NCI-H446 treated with DMSO at 0.1 percent for 48 hours (cell line): ENCODE data around the gene SLC6A2.

ENCODE experiments used
- DNase-seq: peaks from one replicate; lab custom pipeline; 2025; lab: John Stamatoyannopoulos, UW

SLC6A2 gene

DNA sequence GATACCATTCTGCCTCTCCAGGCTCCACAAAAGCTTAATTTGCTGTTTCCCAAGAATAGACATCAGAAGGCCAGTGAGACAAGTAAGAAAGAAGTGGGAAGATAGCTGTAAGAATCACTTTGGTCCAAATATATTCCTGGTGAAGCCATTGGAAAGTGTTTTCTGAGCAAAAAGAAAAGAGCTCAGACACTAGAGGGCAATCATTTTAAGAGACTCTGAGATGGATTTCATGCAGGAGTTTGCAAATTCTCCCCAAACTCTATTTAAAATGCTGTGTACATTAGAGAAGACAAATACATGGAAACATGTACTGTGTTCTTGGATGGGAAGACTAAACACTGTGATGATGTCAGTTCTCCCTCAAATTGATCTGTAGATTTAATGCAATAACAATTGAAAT lies 8.0 kb upstream of the SLC6A2 start:
- no peak for DNase-seq

DNA sequence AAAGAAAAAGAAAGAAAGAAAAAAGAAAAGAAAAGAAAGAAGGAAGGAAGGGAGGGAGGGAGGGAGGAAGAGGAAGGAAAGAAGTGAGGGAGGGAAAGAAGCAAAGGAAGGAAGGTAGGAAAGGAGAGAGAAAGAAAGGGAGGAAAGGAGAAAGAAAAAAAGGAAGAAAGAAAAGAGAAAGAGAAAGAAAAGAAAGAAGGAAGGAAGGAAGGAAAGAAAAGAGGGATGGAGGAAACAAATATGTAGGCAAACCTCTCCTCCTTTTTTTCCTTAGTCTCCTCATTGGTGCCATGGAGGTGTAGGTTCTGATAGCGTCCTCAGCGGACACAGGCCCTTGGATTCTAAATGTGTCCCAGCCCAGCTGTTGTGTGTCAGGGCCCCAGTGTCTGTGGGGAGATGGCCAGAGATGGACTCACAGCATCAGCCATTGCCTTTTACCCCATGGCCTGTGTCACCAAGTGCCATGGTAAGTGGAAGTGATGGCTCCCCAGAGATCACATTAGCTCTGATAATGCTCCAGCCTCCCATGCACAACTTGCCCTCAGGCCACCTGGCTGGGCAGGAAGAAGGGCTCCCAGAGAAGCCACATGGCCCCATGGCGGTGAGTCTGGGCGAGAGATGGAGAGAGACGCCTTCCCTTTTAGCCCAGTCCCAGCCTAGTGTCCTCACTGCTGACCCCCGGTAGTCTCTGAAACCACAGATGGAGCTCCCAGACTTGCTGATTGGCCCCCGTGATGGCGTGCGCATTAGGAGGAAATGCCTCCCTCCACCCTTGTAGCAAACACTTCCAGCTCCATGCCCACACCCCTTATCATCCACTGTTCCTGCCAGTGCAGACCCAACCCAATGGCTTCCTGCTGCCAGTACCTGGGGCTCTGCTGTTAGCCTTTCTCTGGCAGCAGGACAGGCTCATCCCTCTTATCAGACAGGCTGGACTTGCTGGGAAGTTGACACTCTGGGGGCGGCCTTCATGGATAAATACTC lies 3.7 kb upstream of the SLC6A2 start:
- no peak for DNase-seq

DNA sequence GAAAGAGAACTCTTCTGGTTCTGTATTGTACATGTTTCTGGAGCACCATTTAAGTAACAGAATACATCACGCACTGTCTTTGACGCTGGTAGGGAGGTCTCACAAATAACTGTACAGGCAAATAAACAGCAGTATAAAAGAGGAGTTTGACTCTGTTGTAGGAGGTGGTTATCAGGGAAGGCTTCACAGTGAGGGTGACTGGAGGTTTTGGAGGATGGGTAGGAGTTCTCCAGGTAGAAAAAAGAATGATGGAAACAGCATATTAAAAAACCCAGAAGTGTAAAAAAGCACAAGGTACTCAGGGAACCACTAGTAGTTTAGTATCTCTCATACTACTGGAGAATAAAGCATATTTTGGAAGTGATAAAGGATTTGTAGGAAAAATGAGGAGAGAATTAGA lies 2.7 kb upstream of the SLC6A2 start:
- no peak for DNase-seq

DNA sequence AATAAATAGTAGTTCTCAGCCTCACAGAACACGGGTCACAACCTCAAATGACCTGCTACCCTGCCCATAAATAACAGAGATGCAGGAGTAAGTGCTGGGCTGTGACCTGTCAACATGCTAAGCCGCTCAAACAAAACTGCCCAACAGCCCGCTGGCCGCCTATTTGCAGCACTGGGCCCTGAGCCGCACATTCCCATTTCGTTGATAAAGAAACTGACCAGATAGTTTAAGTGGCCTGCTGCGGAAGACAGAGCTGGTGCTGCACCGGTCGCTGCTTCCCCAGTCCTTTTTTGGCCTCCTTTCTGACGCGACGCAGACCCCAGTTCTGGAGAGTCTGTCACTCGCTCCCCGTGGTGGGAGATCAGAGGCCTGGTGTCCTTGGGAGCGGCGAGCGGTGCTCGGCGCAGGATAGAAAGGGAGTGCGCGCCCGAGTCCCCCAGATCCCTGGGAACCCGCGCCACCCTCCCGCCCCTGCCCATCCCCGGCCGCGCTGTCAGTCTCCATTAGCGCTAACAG lies 349 bp upstream of the SLC6A2 start:
- no peak for DNase-seq

DNA sequence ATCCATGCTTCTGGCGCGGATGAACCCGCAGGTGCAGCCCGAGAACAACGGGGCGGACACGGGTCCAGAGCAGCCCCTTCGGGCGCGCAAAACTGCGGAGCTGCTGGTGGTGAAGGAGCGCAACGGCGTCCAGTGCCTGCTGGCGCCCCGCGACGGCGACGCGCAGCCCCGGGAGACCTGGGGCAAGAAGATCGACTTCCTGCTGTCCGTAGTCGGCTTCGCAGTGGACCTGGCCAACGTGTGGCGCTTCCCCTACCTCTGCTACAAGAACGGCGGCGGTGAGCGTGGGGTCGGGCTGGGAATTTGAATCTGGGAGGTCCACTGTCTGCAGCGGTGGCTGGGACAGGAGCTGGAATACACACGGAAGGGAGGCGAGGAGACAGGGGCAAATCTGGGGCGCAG lies 904 bp downstream of the SLC6A2 start:
- DNase-seq, result no peak

DNA sequence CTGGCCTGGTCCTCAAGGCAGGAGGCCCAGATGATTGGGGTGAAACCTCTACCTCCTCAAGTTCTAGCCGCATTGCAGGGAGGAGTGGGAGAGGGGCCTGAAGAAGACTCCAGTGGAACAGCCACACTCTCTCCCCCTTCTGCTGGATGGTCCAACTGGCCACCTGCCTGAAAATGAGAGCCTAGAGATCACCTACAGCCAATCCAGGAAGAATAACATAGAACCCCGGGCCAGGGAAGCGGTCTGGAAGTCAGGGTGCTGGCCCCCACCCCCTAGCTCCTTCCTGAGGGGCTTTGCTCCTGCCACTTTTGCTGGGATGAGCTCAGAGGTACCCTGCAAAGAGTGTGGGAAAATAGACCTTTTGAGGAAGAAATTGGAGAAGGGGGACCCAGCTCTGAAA lies 1.8 kb downstream of the SLC6A2 start:
- no peak for DNase-seq

DNA sequence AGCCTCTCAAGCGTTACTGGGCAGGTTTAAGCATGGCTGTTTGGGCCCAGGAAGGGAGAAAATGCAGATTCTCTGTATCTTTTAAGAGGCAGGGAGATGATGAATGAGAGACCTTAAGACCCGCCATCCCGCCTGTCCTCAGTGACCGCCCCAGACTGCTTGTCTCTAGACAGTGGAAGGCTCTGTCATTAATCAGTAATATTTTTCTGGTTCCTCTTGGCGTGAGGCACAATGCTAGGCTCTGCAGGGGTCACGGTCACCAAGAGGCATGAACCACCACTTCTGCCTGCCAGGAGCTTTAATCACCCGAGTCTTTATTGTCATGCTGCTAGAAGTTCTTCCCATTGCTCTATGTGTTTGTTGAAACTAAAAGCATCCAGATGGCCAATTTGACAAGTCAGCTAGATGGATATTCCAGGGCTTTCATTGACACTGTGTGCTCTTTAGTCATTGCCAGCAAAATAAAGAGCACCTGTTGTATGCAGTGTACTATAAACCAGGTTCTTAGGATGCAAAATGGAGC lies 3.2 kb downstream of the SLC6A2 start:
- no peak for DNase-seq

DNA sequence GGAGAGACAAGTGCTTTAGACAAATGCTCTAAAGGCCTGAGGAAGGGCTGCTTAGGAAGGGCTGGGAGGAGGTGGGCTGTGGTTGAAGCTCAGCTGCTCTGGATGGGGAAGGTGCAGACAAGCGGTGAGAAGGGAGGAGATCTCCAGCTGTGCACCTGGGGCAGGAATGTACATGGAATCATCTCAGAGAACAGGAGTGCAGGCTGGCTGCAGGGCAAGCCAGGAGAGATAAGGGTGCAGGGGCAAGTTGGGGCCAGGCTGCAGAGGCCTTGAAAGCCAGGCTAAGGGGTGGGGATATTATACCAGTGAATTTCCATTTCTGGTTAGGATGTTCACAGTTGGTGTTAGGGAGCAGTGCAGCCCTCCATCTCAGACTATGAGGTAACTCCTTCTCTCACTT lies 4.2 kb downstream of the SLC6A2 start:
- no peak for DNase-seq

DNA sequence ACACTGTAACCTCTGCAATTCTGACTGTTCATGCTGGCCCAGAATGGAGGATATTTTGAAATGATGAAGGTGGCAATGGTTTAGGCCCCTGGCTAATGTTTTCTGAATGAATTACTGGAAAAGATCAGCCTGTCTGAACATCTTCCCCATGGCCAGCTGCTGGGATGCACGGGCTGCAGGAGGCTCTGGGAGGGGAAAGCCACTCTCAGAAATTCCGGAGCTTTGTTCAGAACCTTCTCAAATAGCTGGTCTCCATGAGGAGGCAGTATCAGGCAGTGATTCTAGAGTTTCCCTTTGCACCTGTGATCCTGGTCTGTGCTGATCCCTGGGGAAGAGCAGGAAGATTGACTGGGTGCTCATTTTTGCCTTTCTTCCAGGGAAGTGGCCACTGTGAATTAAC lies 5.0 kb downstream of the SLC6A2 start:
- no peak for DNase-seq

DNA sequence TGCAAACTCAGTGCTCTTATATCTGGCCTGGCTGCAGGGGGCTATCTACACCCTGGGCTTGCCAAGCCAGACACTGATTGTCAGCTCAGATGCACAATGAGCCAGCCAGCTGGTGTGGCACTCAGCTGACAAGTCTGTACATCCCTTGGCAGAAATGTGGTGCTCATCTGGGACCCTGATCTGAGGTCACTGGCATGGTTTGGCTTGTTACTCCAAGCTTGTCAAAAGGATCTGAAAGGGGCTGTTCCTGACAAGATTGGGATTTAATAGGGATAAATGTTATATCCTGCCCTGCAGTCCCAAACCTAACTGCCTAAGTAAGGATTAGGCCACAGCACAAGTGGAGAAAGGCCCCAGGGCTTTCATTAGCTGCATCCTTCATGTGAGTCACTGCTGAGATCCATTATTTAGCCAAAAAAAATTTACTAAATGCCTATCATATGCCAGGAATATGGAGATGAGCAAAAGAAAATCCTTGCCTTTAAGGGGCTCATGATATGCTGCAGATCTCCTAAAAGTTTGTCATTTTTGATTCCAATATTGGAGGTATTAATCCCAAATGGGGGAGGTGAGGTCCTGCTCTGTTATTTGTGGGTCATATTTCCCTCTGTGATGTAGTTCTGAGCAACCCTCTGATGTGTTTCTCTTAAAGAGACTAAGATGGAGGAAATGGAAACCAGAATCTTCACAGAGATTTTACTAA lies 6.3 kb downstream of the SLC6A2 start:
- DNase-seq, result no peak

DNA sequence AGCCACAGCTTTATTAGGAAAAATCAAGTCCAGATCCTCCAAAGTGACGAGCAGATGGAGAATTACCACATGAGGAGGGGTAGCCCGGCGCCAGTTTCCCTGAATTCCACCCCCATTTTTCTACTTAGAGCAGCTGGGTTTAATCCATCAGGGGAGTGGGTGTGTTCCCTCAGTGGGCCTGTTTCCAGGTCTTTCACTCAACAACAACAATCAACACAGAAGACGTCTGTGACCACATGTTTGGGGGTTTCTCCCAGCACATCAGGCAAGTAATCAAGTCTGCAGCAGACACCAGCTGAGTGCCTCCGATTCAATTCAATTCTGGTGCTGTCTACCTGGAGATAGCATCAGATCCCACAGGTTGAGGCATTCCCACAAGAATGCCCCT lies 6.8 kb downstream of the SLC6A2 start:
- DNase-seq, result no peak

DNA sequence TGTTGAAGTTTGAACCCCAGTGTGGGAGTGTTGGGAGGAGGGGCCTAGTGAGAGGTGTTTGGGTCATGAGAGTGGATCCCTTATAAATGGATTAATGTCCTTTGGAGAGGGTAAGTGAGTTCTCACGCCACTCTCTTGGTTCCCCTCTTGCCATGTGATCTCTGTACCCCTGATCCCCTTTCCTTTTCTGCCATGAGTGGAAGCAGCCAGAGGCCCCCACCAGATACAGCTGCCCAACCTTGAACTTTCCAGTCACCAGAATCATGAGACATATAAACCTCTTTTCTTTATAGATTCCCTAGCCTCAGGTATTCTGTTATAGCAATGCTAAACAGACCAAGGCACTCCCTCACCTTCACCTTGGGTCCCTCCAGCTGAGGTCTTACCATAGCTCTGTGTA lies 7.4 kb downstream of the SLC6A2 start:
- DNase-seq, result no peak

DNA sequence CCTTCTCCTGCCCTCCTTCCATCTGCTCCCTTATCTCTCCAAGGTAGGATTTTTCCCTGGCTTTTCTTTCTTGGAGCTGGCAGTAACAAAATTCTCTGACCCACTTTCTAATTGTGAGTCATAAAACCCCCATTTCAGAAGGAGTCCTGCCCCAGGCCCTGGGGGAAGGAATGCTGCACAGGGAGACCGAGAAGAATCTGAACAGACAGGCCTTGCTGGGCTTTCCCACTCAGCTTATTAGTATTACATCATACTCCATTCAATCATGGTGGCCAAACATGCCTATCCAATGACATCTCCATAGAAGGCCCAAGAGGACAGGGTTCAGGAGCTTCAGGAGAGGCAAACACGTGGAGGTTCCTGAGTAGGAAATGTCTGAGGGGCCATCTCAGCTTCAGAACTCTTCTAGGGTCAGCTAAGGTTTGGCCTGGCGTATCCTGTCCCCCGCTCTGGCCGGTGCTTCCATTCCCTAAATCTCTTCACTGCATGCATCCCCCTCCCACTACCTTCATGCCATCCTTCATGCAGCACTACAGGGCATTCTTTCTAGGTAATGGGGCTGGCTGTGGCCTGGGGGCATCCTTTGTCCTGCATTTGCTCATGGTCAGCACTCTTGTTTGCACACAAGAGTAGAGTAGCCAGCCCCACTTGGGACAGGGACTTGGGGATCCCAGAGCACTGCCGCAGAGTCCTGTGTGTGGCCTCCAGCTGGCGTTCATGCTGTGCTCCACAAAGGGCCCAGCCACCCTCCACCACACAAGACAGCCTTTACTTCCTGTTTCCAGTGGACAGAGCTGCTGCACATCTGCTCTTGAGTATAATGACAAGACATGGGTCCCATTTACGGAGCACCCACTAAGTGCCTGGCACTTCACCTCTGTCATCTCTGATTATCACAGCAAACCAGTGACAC lies 8.2 kb downstream of the SLC6A2 start:
- no peak for DNase-seq

DNA sequence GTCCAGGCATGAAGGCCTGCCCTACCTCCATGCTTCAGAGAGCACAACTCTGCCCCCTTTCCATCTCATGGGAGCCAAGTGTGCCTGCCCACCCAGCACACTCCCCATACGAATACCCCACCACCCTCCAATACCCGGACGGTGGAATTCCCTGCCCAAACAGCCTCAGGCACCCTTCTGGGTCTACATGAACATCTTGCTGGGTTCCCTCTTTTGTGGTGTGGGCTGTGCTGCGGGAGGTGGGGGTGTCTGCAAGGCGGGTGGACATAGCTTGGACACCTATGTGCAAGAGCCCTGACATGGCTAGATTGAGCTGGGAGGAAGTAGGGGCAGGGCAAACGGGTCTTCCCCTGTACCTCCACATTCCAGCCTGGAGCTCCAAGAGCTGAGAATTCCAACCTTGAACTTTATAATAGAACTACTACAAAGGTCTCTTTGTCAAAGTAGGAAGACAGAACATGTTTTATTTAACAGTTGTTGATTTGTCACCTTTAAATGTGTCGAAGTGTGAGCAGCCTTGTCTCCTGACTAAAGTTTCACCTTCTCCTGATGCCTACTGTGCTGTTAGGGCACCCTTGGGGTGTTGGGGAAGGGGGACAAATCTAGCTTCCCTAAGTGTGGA lies 9.1 kb downstream of the SLC6A2 start:
- DNase-seq, result no peak

DNA sequence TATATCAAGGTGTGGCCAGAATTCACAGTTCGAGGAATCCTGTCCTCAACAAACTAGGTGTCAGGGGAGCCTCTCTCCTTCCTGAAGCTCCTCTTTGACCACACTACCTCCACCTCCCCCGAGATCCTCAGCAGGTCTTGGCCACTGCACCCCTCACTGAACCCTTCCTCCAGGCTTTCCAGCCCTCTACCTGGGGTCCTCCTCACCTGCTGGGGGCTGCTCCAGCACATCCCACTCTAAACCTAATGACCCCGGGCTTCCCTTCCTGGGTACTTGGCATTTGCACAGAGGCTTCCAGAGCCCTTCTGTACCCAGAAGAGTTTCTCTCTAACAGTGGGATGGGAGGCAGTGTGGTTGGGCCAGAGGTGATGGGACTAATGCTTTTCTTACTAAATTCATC lies 9.7 kb downstream of the SLC6A2 start:
- DNase-seq, result no peak

DNA sequence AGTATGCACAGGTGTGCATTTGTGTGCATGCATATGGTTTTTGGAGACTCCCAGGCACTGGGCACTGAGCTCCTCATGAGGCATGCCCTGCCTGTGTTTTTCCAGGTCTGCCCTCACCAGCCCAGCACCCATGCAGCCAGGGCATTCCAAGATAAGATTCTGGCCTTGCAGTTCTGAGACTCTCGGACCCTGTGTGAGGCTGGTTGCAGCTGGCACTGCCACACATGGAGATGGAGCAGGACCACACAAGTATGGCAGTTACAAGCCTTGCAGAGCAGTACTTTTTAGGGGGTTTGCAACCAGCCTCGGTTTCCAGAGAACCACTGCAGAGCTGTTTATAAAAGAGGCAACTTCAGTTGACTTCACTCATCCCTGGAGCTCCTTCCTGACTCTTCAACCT lies 10.2 kb downstream of the SLC6A2 start:
- no peak for DNase-seq

DNA sequence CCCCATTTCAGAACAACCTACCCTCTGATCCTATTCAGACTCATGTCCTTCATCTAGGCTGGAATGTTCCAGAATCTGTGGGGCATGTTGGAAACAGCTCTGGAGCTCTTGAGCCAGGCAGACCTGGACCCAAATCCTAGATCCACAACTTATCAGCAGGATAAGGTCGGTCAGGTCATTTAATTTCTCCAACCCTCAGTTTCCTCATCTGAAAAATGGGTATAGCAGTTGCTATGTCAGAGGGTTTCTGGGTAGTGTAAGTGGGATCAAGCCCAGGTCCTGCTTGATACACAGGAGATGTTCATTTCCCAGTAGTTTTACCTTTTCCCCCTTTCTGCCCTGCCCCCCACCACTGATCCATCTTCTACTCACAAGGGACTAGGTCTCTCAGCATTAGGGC lies 12.0 kb downstream of the SLC6A2 start:
- no peak for DNase-seq

DNA sequence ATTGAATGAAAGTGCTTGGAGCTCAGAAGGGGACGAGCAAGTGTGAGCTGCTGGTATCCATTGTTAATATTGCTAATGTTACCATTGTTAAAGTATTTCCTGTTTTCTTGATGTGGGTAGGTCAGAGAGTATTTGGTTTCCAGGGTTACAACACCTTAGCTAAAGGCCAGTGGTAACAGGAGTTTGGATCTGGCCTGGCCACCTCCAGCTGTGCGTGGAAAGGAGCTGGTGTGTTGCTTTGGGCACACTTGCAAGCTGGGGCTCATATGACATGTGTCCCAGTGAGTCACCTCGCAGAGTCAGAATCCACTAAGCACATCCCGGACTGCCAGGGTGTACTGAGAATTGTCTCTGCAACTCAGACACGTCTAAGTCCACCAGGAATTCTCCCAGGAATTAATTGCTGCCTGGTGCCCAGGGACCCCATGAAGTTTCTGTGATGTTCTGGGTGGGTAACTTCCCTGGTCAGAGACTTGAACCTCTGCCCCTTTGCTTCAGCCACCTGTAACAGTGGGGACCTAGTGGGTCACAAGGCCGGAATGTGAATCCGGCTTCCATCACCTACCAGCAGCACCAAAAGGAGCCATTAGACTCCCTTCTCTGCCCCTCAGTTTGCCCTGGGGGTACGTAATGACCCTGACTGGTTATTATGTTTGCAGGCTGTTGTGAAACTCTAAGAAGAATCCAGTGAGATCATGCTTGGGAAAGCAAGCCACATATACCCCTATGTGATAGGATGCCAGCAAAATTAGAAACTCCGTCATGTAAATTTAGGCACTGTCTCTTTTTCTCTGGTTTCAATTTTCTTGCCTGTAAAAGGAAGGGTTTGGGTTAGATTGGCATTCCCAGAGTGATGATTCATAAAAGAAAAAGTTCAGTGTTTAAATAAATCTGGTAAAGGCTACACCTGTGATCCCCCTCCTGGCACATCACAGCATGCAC lies 12.8 kb downstream of the SLC6A2 start:
- DNase-seq, result no peak

DNA sequence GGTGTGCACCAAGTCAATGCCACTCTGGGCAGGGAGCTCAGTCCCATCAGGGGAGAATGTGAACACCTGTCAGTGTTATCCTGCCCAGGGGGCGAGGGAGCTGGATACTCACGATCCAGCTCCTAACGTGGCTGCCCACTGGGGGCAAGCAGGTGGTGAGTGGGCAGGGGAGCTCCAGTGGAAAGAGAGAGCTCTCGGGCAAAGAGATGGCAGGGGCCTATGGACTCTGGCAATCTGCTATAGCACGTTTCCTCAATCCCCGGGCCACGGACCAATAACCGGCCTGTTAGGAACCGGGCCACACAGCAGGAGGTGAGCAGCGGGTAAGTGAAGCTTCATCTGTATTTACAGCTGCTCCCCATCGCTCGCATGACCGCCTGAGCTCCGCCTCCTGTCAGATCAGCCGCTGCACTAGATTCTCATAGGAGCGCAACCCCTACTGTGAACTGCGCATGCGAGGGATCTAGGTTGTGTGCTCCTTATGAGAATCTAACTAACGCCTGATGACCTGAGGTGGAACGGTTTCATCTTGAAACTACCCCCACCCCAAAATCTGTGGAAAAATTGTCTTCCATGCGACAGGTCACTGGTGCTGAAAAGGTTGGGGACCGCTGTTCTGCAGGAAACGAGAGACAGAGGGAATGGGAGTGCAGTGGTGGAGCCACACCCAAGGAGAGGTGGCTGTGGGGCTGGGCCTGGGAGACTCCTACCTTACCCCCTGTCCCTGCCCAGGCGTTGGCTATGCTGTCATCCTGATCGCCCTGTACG lies 15.6 kb downstream of the SLC6A2 start:
- DNase-seq, result no peak

DNA sequence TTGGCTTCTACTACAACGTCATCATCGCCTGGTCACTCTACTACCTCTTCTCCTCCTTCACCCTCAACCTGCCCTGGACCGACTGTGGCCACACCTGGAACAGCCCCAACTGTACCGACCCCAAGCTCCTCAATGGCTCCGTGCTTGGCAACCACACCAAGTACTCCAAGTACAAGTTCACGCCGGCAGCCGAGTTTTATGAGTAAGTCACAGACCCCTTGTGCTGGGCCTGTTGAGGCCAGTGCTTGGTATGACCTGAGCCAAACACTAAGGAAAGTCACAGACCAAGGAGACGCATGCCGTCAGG lies 16.1 kb downstream of the SLC6A2 start:
- DNase-seq, result no peak
